Measurements from ENCODE around the gene RFX7.

DNA sequence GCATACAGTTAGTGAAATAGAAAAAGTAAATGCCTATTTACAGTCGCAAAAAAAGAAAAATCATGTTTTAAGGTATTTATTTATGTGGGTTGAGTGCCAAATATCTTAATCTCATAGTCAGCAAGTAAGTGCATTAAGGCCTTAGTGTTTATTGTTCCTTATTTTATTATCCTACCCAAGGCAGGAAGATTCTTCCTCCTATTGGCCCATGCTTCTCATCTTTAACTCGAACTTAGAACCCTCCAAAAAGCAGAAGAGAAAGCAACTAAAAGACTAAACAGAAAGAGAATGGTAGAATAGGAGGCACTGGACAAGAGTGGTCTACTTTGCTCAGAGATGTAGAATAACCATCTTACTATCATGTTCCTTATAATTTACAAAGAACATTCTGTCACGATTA lies 7.5 kb downstream of the RFX7 start:
- TF ChIP-seq TAF1 (IDR thresholded peaks at IDR 0.05; ENCODE audit: low read depth, low read length), result no peak
- no peak for TF ChIP-seq POLR2A (IDR thresholded peaks at IDR 0.05; ENCODE audit: low read depth, low read length)
